Measurements from ENCODE around the gene RAB17. TPM values are rescaled to one million over a fixed set of nuclear protein-coding genes. Genes with fewer than 3 reads are reported as not detected.
"Not testable (repeated sequence)": the region's sequence is repeated elsewhere in the genome, so short reads cannot be mapped to it uniquely, and the experiment has no call there.

Gene RAB17
- polyA plus RNA-seq, 4 donors = 1.7 to 21.3 (median 12.3) TPM

DNA sequence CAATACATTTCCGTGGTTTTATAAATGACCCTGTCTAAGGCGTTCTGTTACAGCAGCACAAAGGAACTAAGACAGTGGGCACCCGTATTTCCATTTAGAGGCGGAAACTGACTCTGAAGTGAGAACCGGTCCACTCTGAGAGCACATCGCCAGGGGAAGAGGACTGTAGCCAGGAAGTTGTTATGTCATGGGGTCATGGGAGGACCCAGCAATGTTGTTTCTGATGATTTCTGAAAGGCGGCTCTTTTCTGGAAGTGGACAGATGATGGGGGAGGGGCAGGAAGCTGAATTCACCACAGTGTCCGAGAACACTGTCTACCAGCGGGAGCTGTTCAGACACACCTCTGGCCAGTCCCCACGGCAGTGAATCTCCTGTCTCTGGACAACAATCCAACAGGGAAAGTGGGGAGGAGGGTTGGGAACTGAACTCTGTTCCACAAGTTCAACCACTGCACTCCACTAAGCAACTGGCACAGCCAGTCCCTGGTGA lies 34.7 kb upstream of the RAB17 start:
- no peak for DNase-seq (ENCODE audit: low read depth in 4 of 4, low spot score in 3 of 4)

DNA sequence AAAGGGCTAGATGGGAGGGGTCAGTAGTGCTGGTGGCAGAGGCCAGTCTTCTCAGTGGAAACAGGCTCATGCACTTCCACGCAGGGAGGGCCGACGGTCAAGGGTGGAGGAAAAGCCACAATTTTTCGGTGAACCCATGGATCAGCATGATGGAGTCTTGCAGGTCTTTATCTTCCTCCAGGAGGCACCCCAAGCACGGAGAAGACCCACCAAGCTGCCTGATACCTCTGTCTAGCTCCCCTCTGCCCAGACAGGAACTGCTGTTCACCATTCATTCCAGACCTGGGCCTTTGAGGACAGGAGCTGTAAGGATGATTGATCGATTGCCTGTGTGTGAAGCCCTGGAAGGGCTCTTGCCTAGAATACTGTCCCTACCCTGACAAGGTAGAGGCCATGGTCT lies 34.0 kb upstream of the RAB17 start:
- DNase-seq (ENCODE audit: low read depth in 4 of 4, low spot score in 3 of 4) = no peak

DNA sequence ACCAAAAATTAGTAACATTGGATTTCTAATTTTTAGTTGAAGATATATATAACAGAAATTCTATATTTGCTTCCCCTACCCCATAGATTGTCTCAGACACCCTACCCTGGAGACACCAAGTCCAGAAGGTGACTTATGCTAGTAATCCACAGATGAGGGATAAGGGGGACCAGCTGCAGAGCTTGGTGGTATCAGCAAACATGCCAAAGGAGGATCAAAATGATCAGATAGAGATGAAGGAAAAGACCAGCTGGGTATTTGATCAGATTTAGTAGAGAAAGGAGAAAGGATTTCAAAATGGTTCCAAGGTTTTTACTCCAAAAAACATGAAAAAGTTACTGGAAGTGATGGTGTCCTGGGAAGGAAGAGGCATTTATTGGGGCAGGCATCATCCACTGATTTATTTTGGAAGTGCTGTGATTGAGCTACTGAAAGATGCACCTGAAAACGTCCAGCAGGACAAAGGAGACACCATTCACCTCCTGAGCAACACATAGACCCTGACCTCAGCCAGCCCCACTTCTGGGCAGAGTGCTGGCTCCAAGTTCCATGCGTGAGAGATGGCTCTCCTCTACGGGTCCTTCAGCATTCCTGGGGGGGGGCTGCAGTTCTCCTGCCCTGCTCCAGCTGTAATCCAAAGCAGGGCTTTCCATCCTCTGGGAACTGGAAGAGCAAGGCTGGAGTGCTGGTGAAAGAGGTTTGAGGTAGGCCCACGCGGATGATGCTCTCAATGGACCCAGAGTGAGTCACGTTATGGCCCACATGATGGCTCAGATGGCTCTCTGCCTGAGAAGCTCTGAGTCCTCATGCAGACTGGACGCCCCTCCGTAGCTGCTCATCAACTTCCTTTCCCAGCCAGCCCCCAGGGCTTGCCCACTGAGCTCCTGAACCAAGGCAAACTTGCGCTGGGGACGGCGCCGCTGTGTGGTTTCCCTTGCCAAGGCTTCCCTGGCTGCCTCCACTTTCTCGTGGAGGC lies 33.2 kb upstream of the RAB17 start:
- no peak for DNase-seq (ENCODE audit: low read depth in 4 of 4, low spot score in 3 of 4)

- no peak for DNase-seq (ENCODE audit: low read depth in 4 of 4, low spot score in 3 of 4)
These were observed 27.9 kb upstream of the RAB17 start for GRCh38 chr2:237618449-237618848.

- no peak for DNase-seq (ENCODE audit: low read depth in 4 of 4, low spot score in 3 of 4)
These were observed 27.1 kb upstream of the RAB17 start for GRCh38 chr2:237617587-237617982.

GRCh38 chr2:237616734-237617586 lies 26.4 kb upstream of the RAB17 start:
- no peak for DNase-seq (ENCODE audit: low read depth in 4 of 4, low spot score in 3 of 4)

DNA sequence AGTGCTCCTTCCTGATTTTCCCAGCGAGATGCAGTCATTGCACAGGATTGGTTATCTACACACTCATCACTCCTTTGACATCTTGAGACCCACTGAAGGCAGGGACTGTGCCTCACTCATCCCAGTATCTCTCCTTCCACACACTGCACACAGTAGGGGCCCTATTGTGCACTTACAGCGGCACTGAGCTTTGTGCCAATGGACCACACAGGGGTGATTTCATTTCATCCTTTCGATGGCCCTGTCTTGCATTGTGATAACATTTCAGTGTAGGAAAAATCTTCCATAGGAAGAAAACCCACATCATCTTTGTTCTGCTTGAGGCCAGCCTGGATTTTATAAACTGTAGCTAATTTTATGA lies 25.8 kb upstream of the RAB17 start:
- no peak for DNase-seq (ENCODE audit: low read depth in 4 of 4, low spot score in 3 of 4)

- DNase-seq (ENCODE audit: low read depth in 4 of 4, low spot score in 3 of 4) = no peak
These were observed 25.2 kb upstream of the RAB17 start for GRCh38 chr2:237615631-237616249.

GRCh38 chr2:237614151-237614720 lies 23.7 kb upstream of the RAB17 start:
- no peak for DNase-seq (ENCODE audit: low read depth in 4 of 4, low spot score in 3 of 4)

- no peak for DNase-seq (ENCODE audit: low read depth in 4 of 4, low spot score in 3 of 4)
These were observed 23.1 kb upstream of the RAB17 start for GRCh38 chr2:237613679-237614078.

- DNase-seq (ENCODE audit: low read depth in 4 of 4, low spot score in 3 of 4) = no peak
These were observed 22.2 kb upstream of the RAB17 start for GRCh38 chr2:237612527-237613357.

- not testable (repeated sequence) for DNase-seq (ENCODE audit: low read depth in 4 of 4, low spot score in 3 of 4)
These were observed 16.0 kb upstream of the RAB17 start for GRCh38 chr2:237606522-237606921.

DNA sequence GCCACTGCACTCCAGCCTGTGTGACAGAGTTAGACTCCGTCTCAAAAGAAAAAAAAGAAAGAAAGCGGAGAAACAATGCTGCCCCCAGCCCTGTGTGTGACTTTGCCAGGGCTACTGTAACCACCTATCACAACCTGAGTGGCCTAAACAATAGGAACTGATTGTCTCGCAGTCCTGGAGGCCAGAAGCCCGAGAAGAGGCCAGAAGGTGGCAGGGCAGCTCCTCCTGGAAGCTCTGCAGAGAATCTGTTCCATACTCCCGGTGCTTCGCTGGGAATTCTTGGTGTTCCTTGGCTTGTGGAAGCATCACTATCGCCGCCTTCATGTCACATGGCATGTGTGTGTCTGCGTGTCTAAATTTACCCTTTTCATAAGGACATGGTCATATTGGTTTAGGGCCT lies 14.4 kb upstream of the RAB17 start:
- DNase-seq (ENCODE audit: low read depth in 4 of 4, low spot score in 3 of 4) = no peak

- DNase-seq (ENCODE audit: low read depth in 4 of 4, low spot score in 3 of 4) = no peak
These were observed 13.9 kb upstream of the RAB17 start for GRCh38 chr2:237604391-237604790.

- DNase-seq (ENCODE audit: low read depth in 4 of 4, low spot score in 3 of 4) = no peak
These were observed 13.3 kb upstream of the RAB17 start for GRCh38 chr2:237603718-237604362.

DNA sequence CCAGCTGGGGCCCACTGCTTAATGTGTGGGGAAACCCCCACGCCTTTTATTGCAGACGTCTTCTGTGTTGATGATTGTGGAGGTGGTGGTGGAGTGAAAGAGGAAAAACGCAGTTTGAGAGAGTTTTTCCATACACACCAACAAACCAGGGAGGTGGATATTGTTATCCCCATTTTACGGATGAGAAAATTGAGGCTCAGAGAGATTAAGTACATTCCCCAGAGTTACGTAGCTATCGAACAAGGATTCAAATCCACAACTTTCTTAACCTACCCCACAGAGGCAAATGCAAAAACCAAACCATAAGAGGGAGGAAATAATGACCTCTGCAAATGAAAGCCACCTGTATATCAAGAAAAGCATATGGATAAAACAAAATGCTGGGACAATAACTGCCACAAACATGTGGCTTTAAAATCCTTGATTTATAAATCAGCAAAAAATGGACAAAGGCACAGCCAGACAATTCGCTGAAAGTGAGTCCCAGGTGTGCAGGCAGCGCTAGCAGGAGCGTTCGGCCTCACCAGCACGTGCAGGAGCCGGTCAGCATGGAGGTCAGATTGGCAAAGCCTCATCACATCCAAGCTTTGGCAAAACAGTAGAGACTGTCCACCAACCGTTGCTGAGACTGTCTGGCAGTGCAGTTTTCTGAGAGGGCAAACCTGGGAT lies 12.6 kb upstream of the RAB17 start:
- no peak for DNase-seq (ENCODE audit: low read depth in 4 of 4, low spot score in 3 of 4)

GRCh38 chr2:237602409-237602808 lies 11.9 kb upstream of the RAB17 start:
- DNase-seq (ENCODE audit: low read depth in 4 of 4, low spot score in 3 of 4) = no peak

GRCh38 chr2:237601453-237602116 lies 11.1 kb upstream of the RAB17 start:
- no peak for DNase-seq (ENCODE audit: low read depth in 4 of 4, low spot score in 3 of 4)

Data from left renal pelvis (tissue), 4 donors.